ENCODE results near the gene CARD10. TPM values are rescaled to one million over a fixed set of nuclear protein-coding genes. Genes with fewer than 3 reads are reported as not detected.
"Not testable (repeated sequence)": the region's sequence is repeated elsewhere in the genome, so short reads cannot be mapped to it uniquely, and the experiment has no call there.

CARD10 gene
- total and polyA plus RNA-seq, 2 donors = 1.1 to 4.2 TPM

DNA sequence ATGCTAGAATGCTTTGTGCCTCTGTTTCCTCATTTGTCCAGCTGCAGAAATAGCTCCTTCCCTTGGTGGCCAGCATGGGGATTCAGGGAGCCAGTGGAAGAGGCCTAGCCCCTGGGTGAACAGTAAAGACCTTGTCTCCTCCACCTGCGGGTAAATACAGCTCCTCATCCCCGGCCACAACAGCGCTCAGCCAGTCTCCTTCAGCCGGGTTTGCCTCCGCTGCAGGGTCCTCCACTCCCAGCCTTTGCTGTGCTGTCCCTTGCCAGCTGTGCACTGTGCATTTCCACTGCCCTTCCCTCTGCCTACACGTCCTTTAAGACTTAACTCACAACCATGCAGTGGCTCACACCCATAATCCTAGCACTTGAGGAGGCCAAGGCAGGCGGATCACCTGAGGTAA is 39.6 kb upstream of the CARD10 start:
- Histone ChIP-seq H3K9me3 (ENCODE audit: control insufficient read depth in 2 of 2, insufficient read depth in 1 of 2, low read length in 1 of 2) (peaks cover 2 to 5% of the 10 kb centered on the region in 2 donors), H3K27ac (ENCODE audit: low read depth in 1 of 2, low read length in 1 of 2) (no peak overlapping the region), H3K27me3 (ENCODE audit: control insufficient read depth in 2 of 2, insufficient read depth in 1 of 2, low read length in 1 of 2) (peaks cover 51 to 86% of the 10 kb centered on the region in 2 donors), H3K36me3 (ENCODE audit: control insufficient read depth in 2 of 2, insufficient read depth in 2 of 2, low read length in 1 of 2) (no peaks in the 10 kb centered on the region), H3K4me1 (ENCODE audit: control insufficient read depth in 2 of 2, insufficient read depth in 2 of 2, low read length in 2 of 2) (peaks cover 0 to 14% of the 10 kb centered on the region in 2 donors), H3K4me3 (ENCODE audit: low read length in 2 of 2) (no peak overlapping the region)
- no peak for DNase-seq (ENCODE audit: low read depth in 6 of 9, low spot score in 9 of 9)
- WGBS = 92% methylated on average over 7 of the region's 7 CpGs

DNA sequence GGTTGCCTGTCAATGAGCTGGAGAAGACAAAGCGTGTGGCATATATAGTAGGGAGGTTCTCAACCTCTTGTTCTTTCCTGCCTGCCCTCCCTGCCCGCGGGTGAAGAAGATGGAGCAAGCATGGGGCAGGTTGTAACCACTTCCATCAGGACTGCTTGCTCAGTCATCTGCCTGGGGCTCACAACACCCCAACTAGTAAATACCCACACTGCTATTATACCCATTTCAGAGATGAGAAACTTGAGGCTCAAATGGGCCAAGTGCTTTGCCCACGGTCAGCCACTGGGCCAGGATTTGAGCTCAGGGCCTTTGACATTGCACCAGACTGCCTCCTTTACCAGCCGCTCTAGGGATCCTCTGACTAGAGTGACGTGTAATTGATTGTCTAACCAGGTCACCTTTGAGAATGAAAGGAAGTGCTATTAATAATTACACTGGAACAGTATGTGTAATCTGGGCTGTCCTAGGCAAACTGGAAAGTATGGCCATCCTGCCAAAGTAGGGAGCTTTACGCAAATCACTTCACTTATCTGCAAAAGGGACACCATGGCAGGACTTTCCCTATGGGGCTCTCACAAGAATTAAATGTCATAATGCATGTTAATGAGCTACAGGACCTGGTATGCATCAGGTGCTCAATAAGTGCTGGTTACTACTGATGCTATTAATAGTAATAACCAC is 38.2 kb upstream of the CARD10 start:
- peaks cover 42 to 87% of the 10 kb centered on the region in 2 donors for H3K27me3 ChIP-seq (ENCODE audit: control insufficient read depth in 2 of 2, insufficient read depth in 1 of 2, low read length in 1 of 2)
- H3K4me3 ChIP-seq (ENCODE audit: low read length in 2 of 2) = no peak overlapping the region
- no peak for DNase-seq (ENCODE audit: low read depth in 6 of 9, low spot score in 9 of 9)
- no peaks in the 10 kb centered on the region for H3K36me3 ChIP-seq (ENCODE audit: control insufficient read depth in 2 of 2, insufficient read depth in 2 of 2, low read length in 1 of 2)
- peaks cover 0 to 12% of the 10 kb centered on the region in 2 donors for H3K4me1 ChIP-seq (ENCODE audit: control insufficient read depth in 2 of 2, insufficient read depth in 2 of 2, low read length in 2 of 2)
- WGBS = 90% methylated on average over 7 of the region's 7 CpGs
- H3K9me3 ChIP-seq (ENCODE audit: control insufficient read depth in 2 of 2, insufficient read depth in 1 of 2, low read length in 1 of 2) = peaks cover 2 to 5% of the 10 kb centered on the region in 2 donors
- H3K27ac ChIP-seq (ENCODE audit: low read depth in 1 of 2, low read length in 1 of 2) = no peak overlapping the region

DNA sequence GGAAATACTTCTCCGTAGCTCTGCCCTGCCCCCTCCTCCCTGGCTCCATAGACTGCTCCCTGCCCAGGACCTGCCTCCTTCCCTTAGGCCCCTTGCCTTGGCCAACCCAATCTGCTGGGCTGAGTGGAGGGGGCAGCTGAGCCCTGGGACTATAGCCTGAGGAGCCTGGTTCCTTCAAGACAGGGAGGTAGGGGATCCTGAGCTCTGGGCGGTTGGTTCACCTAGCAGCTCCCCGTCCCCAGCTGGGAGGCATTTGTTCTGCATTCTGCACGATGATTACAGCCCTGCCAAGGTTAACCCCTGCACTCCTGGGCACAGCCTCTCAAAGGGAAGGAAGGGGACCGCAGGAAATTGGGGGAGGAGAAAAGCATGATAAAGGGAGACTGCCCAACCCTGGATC is 37.5 kb upstream of the CARD10 start:
- DNase-seq (ENCODE audit: low read depth in 6 of 9, low spot score in 9 of 9) = no peak
- peaks cover 0 to 9% of the 10 kb centered on the region in 2 donors for H3K4me1 ChIP-seq (ENCODE audit: control insufficient read depth in 2 of 2, insufficient read depth in 2 of 2, low read length in 2 of 2)
- H3K27me3 ChIP-seq (ENCODE audit: control insufficient read depth in 2 of 2, insufficient read depth in 1 of 2, low read length in 1 of 2) = peaks cover 35 to 84% of the 10 kb centered on the region in 2 donors
- no peak overlapping the region for H3K27ac ChIP-seq (ENCODE audit: low read depth in 1 of 2, low read length in 1 of 2)
- WGBS = 8% methylated on average over 5 of the region's 5 CpGs
- no peaks in the 10 kb centered on the region for H3K36me3 ChIP-seq (ENCODE audit: control insufficient read depth in 2 of 2, insufficient read depth in 2 of 2, low read length in 1 of 2)
- H3K4me3 ChIP-seq (ENCODE audit: low read length in 2 of 2) = no peak overlapping the region
- H3K9me3 ChIP-seq (ENCODE audit: control insufficient read depth in 2 of 2, insufficient read depth in 1 of 2, low read length in 1 of 2) = peaks cover 2 to 3% of the 10 kb centered on the region in 2 donors

DNA sequence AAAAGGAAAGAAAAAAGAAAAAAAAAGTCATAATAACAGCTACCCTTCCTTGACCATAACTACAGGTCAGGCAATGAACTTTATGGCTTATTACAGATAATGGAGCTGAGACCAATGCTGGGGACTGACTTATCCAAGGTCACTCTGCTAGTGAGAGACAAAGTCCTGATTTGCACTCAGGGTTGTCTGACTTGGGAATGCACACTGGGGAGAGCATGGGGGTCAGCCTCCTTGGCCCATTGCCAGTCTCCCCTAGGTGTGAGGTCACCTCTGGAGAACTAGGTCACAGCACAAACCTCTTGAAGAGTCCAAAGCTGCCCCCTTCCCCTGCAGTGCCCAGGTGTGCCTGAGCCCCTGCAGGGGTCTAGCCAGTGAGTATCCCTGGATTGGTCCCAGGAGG is 35.8 kb upstream of the CARD10 start:
- Histone ChIP-seq H3K27ac (ENCODE audit: low read depth in 1 of 2, low read length in 1 of 2) (no peak overlapping the region), H3K4me3 (ENCODE audit: low read length in 2 of 2) (no peak overlapping the region), H3K4me1 (ENCODE audit: control insufficient read depth in 2 of 2, insufficient read depth in 2 of 2, low read length in 2 of 2) (peaks cover 0 to 1% of the 10 kb centered on the region in 2 donors), H3K27me3 (ENCODE audit: control insufficient read depth in 2 of 2, insufficient read depth in 1 of 2, low read length in 1 of 2) (peaks cover 22 to 78% of the 10 kb centered on the region in 2 donors), H3K36me3 (ENCODE audit: control insufficient read depth in 2 of 2, insufficient read depth in 2 of 2, low read length in 1 of 2) (no peaks in the 10 kb centered on the region), H3K9me3 (ENCODE audit: control insufficient read depth in 2 of 2, insufficient read depth in 1 of 2, low read length in 1 of 2) (no peaks in the 10 kb centered on the region)
- DNase-seq (ENCODE audit: low read depth in 6 of 9, low spot score in 9 of 9) = no peak

DNA sequence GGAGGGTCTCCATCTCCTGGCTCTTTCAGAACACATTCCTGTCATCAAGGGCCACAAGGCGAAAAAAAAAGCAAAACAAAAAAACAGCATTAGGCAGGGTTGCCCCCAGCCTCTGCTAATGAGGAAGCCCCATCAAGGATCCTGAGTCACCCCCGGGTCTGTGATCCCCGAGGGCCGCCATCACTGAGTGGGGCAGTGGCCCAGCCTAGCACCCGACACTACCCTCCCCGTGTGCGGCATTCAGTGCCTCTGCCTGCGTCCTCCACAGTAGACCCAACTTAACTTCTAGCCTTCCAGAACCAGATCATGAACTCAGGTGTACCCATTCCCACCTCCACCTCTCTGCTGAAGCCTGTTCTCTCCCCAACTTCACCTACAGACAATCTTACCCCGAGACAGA is 34.5 kb upstream of the CARD10 start:
- no peak for DNase-seq (ENCODE audit: low read depth in 6 of 9, low spot score in 9 of 9)
- peaks cover 12 to 70% of the 10 kb centered on the region in 2 donors for H3K27me3 ChIP-seq (ENCODE audit: control insufficient read depth in 2 of 2, insufficient read depth in 1 of 2, low read length in 1 of 2)
- H3K4me1 ChIP-seq (ENCODE audit: control insufficient read depth in 2 of 2, insufficient read depth in 2 of 2, low read length in 2 of 2) = peaks cover 0 to 3% of the 10 kb centered on the region in 2 donors
- no peaks in the 10 kb centered on the region for H3K9me3 ChIP-seq (ENCODE audit: control insufficient read depth in 2 of 2, insufficient read depth in 1 of 2, low read length in 1 of 2)
- H3K4me3 ChIP-seq (ENCODE audit: low read length in 2 of 2) = no peak overlapping the region
- H3K36me3 ChIP-seq (ENCODE audit: control insufficient read depth in 2 of 2, insufficient read depth in 2 of 2, low read length in 1 of 2) = no peaks in the 10 kb centered on the region
- no peak overlapping the region for H3K27ac ChIP-seq (ENCODE audit: low read depth in 1 of 2, low read length in 1 of 2)
- WGBS = 94% methylated on average over 9 of the region's 9 CpGs

DNA sequence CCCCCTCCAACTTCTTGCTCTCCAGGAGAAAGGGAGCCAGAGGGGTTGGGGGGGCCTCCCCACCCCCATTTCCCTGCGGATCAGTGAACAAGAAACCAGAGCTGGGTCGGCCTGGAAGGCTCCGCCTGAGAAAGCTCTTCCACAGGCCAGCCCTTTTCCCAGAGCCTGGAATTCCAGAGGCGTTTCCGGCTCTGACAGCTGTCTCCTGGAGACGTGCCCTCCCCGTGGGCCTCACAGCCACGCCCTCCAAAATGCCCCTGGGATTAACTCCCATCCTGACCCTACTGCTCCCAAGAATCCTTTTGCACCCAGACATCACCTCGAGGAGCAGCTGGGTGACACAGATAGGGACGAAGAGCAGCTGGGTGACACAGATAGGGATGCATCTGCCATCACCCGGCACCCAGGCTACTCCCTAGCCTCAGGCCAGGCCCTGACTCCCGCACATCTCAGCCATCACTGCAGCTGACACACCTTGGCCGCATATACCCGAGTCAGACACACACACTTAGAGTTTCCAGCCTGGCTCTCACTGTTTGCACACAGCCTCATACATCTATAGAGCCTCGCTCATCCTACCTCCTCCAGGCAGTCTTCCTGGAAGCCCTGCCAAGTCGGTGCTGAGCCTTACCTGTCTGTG is 33.4 kb upstream of the CARD10 start:
- Histone ChIP-seq H3K27ac (ENCODE audit: low read depth in 1 of 2, low read length in 1 of 2) (peak overlapping the region in 1 of 2 donors; percentile 17), H3K4me1 (ENCODE audit: control insufficient read depth in 2 of 2, insufficient read depth in 2 of 2, low read length in 2 of 2) (peaks cover 0 to 3% of the 10 kb centered on the region in 2 donors), H3K36me3 (ENCODE audit: control insufficient read depth in 2 of 2, insufficient read depth in 2 of 2, low read length in 1 of 2) (no peaks in the 10 kb centered on the region), H3K9me3 (ENCODE audit: control insufficient read depth in 2 of 2, insufficient read depth in 1 of 2, low read length in 1 of 2) (no peaks in the 10 kb centered on the region), H3K27me3 (ENCODE audit: control insufficient read depth in 2 of 2, insufficient read depth in 1 of 2, low read length in 1 of 2) (peaks cover 10 to 60% of the 10 kb centered on the region in 2 donors), H3K4me3 (ENCODE audit: low read length in 2 of 2) (no peak overlapping the region)
- DNase-seq (ENCODE audit: low read depth in 6 of 9, low spot score in 9 of 9) = no peak
- 90% methylated on average over 16 of the region's 16 CpGs for WGBS

DNA sequence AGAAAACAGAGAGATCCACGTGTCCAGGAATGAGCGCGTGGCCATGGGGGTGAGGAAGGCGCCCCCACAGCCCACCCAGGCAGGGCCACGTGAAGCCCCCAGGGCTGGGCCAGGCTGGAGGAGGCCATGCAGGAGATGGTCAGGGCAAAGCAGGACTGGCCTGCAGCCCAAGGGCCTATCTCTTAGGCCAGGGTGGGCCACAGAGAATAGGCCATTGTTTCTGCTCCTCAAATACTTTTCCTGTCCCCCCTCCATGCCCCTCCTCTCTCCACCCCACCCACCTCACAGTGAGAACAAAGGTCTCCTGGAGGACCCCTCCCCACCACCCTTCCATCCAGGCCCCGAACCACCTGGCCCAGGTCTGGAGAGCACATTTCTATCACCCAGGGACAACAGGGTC is 32.8 kb upstream of the CARD10 start:
- Histone ChIP-seq H3K9me3 (ENCODE audit: control insufficient read depth in 2 of 2, insufficient read depth in 1 of 2, low read length in 1 of 2) (no peaks in the 10 kb centered on the region), H3K27me3 (ENCODE audit: control insufficient read depth in 2 of 2, insufficient read depth in 1 of 2, low read length in 1 of 2) (peaks cover 7 to 56% of the 10 kb centered on the region in 2 donors), H3K4me3 (ENCODE audit: low read length in 2 of 2) (no peak overlapping the region), H3K4me1 (ENCODE audit: control insufficient read depth in 2 of 2, insufficient read depth in 2 of 2, low read length in 2 of 2) (peaks cover 0 to 3% of the 10 kb centered on the region in 2 donors), H3K36me3 (ENCODE audit: control insufficient read depth in 2 of 2, insufficient read depth in 2 of 2, low read length in 1 of 2) (no peaks in the 10 kb centered on the region), H3K27ac (ENCODE audit: low read depth in 1 of 2, low read length in 1 of 2) (no peak overlapping the region)
- no peak for DNase-seq (ENCODE audit: low read depth in 6 of 9, low spot score in 9 of 9)
- 96% methylated on average over 6 of the region's 6 CpGs for WGBS

DNA sequence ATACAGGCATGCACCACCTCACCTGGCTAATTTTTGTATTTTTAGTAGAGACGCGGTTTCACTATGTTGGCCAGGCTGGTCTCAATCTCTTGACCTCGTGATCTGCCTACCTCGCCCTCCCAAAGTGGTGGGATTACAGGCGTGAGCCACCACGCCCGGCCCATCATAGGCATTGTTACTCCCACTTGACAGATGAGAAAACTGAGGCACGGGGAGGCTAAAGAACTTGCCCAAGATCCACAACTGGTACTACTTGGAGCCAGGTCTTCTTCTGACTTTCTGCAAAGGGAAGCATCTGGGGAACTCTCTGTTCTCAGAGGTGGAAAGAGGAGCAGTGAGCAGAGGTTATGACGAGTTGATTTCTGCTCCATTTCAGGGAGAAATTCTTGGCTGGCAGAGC is 31.7 kb upstream of the CARD10 start:
- H3K27ac ChIP-seq (ENCODE audit: low read depth in 1 of 2, low read length in 1 of 2); H3K9me3 ChIP-seq (ENCODE audit: control insufficient read depth in 2 of 2, insufficient read depth in 1 of 2, low read length in 1 of 2); DNase-seq (ENCODE audit: low read depth in 6 of 9, low spot score in 9 of 9); H3K4me1 ChIP-seq (ENCODE audit: control insufficient read depth in 2 of 2, insufficient read depth in 2 of 2, low read length in 2 of 2); H3K4me3 ChIP-seq (ENCODE audit: low read length in 2 of 2); H3K36me3 ChIP-seq (ENCODE audit: control insufficient read depth in 2 of 2, insufficient read depth in 2 of 2, low read length in 1 of 2): not testable (repeated sequence)
- 96% methylated on average over 9 of the region's 9 CpGs for WGBS
- peaks cover 3 to 56% of the 10 kb centered on the region in 2 donors for H3K27me3 ChIP-seq (ENCODE audit: control insufficient read depth in 2 of 2, insufficient read depth in 1 of 2, low read length in 1 of 2)

DNA sequence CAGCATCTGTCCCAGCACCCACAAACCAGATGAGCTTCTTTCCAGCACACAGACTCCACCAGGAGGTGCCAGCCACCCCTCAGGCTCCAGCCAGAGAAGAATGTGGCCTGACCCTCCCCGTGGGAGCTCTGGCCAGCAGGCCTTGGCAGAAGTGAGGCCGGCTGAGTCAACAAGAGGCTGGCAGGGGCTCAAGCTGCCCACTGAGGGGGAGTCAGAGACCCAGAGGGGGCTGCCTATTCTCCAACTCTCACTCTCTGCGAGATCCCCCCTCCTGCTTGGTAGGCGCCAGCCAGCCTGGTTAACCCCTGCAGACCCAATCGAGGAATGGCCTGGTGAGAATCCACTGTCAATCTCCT is 30.5 kb upstream of the CARD10 start:
- H3K4me3 ChIP-seq (ENCODE audit: low read length in 2 of 2) = no peak overlapping the region
- peaks cover 4 to 61% of the 10 kb centered on the region in 2 donors for H3K27me3 ChIP-seq (ENCODE audit: control insufficient read depth in 2 of 2, insufficient read depth in 1 of 2, low read length in 1 of 2)
- no peak for DNase-seq (ENCODE audit: low read depth in 6 of 9, low spot score in 9 of 9)
- H3K4me1 ChIP-seq (ENCODE audit: control insufficient read depth in 2 of 2, insufficient read depth in 2 of 2, low read length in 2 of 2) = peaks cover 0 to 15% of the 10 kb centered on the region in 2 donors
- H3K27ac ChIP-seq (ENCODE audit: low read depth in 1 of 2, low read length in 1 of 2) = no peak overlapping the region
- H3K36me3 ChIP-seq (ENCODE audit: control insufficient read depth in 2 of 2, insufficient read depth in 2 of 2, low read length in 1 of 2) = no peaks in the 10 kb centered on the region
- WGBS = 86% methylated on average over 5 of the region's 5 CpGs
- no peaks in the 10 kb centered on the region for H3K9me3 ChIP-seq (ENCODE audit: control insufficient read depth in 2 of 2, insufficient read depth in 1 of 2, low read length in 1 of 2)

Data from thymus (tissue), 11 donors.